CD14-positive monocyte (primary cell): ENCODE data around the gene CENPU. TPM values are rescaled to one million over a fixed set of nuclear protein-coding genes. Genes with fewer than 3 reads are reported as not detected.
A peak's percentile ranks its signal among the peaks of the same experiment; 100 is the strongest.

Experiments
- DNase-seq, 3 donors: peaks; one replicate each; pipeline ENCODE4 v3.0.0-alpha.2; 2011 to 2022
- H2AFZ ChIP-seq: 2 replicates; pipeline ENCODE4 v1.6.0; 2012; ENCODE audit warnings: mild to moderate bottlenecking, low read depth, low read length, inconsistent platforms; ENCODE audit not compliant: insufficient read depth, poor library complexity, severe bottlenecking
- H3K27ac ChIP-seq, 2 donors: 1 replicate in 1 of 2; 2 replicates in 1 of 2; pipeline ENCODE4 v1.5.1; 2012 to 2013; ENCODE audit warnings: low read length in 2 of 2, control low read depth in 1 of 2, inconsistent platforms in 1 of 2, low read depth in 1 of 2, mild to moderate bottlenecking in 1 of 2
- H3K27me3 ChIP-seq, 2 donors: one replicate each; pipeline versions ENCODE4 v1.6.0 to v1.6.1; 2011 to 2013; ENCODE audit warnings: low read length in 2 of 2; ENCODE audit not compliant: control insufficient read depth in 2 of 2, insufficient read depth in 2 of 2
- H3K36me3 ChIP-seq, 2 donors: replicated peaks in 1 of 2; 1 replicate in 1 of 2; 2 replicates in 1 of 2; pipeline versions ENCODE4 v1.5.1 to v1.6.1; 2012 to 2013; ENCODE audit warnings: low read length in 2 of 2, control low read depth in 1 of 2, inconsistent platforms in 1 of 2, mild to moderate bottlenecking in 1 of 2; ENCODE audit not compliant: insufficient read depth in 2 of 2, control insufficient read depth in 1 of 2
- H3K4me1 ChIP-seq, 2 donors: 1 replicate in 1 of 2; 2 replicates in 1 of 2; pipeline versions ENCODE4 v1.5.1 to v1.6.1; 2012 to 2013; ENCODE audit warnings: low read length in 2 of 2, control low read depth in 1 of 2, inconsistent platforms in 1 of 2, mild to moderate bottlenecking in 1 of 2, moderate library complexity in 1 of 2; ENCODE audit not compliant: insufficient read depth in 2 of 2, control insufficient read depth in 1 of 2
- H3K4me2 ChIP-seq: replicated peaks from 2 replicates; pipeline ENCODE3; 2012; ENCODE audit warnings: low read length, moderate library complexity, mild to moderate bottlenecking; ENCODE audit not compliant: poor library complexity, severe bottlenecking; ENCODE audit errors: extremely low read depth
- H3K4me3 ChIP-seq, 3 experiments: fragments of 200-600 bp in 1 of 3; sonication (generic) in 1 of 3; replicated peaks in 1 of 3; 1 replicate in 2 of 3; 2 replicates in 1 of 3; pipeline ENCODE4 v1.5.1; 2011 to 2013; ENCODE audit warnings: low read length in 3 of 3, mild to moderate bottlenecking in 3 of 3, control low read depth in 2 of 3, low read depth in 2 of 3, inconsistent platforms in 1 of 3, moderate library complexity in 1 of 3
- H3K79me2 ChIP-seq: 2 replicates; pipeline ENCODE4 v1.6.0; 2012; ENCODE audit warnings: mild to moderate bottlenecking, control low read depth, inconsistent platforms, low read length, moderate library complexity; ENCODE audit not compliant: insufficient read depth
- H3K9ac ChIP-seq: 2 replicates; pipeline ENCODE4 v1.6.0; 2017; ENCODE audit warnings: low read length, mild to moderate bottlenecking; ENCODE audit not compliant: insufficient read depth, poor library complexity, severe bottlenecking
- H3K9me3 ChIP-seq, 2 donors: replicated peaks in 1 of 2; 1 replicate in 1 of 2; 2 replicates in 1 of 2; pipeline versions ENCODE4 v1.5.1 to v1.6.1; 2012 to 2013; ENCODE audit warnings: low read length in 2 of 2, control low read depth in 1 of 2; ENCODE audit not compliant: control insufficient read depth in 1 of 2, insufficient read depth in 1 of 2
- H4K20me1 ChIP-seq: 2 replicates; pipeline ENCODE4 v1.6.0; 2012; ENCODE audit warnings: mild to moderate bottlenecking, low read length, control low read depth, moderate library complexity; ENCODE audit not compliant: insufficient read depth
- H3K27ac Mint-ChIP-seq, 7 donors: one replicate each; pipeline ENCODE4 v1.8.0; 2020; ENCODE audit warnings: mild to moderate bottlenecking in 7 of 7, mixed read lengths in 7 of 7, moderate library complexity in 6 of 7, inconsistent platforms in 2 of 7
- H3K27me3 Mint-ChIP-seq, 3 donors: one replicate each; pipeline ENCODE4 v1.8.0; 2021 to 2022; ENCODE audit warnings: low read depth in 3 of 3, mild to moderate bottlenecking in 3 of 3, mixed read lengths in 3 of 3, moderate library complexity in 3 of 3, inconsistent platforms in 1 of 3
- H3K36me3 Mint-ChIP-seq, 2 donors: one replicate each; pipeline ENCODE4 v1.8.0; 2020; ENCODE audit warnings: mixed read lengths in 2 of 2, inconsistent platforms in 1 of 2, mild to moderate bottlenecking in 1 of 2
- H3K4me1 Mint-ChIP-seq: one replicate; pipeline ENCODE4 v1.8.0; 2020; ENCODE audit warnings: mild to moderate bottlenecking, mixed read lengths
- H3K4me3 Mint-ChIP-seq, 2 donors: one replicate each; pipeline ENCODE4 v1.8.0; 2020; ENCODE audit warnings: mild to moderate bottlenecking in 2 of 2, mixed read lengths in 2 of 2, moderate library complexity in 1 of 2
- H3K9me3 Mint-ChIP-seq, 7 donors: one replicate each; pipeline ENCODE4 v1.8.0; 2020 to 2022; ENCODE audit warnings: mixed read lengths in 7 of 7, mild to moderate bottlenecking in 6 of 7, moderate library complexity in 6 of 7, inconsistent platforms in 2 of 7
- WGBS: methylation state at CpG from one replicate; pipeline ENCODE4 v1.1.5; 2013; ENCODE audit warnings: missing lambda C conversion rate; ENCODE audit not compliant: insufficient coverage; 5-methylcytosine and 5-hydroxymethylcytosine counted together
- intact Hi-C, 2 donors: fragments of 100-400 bp; cut with micrococcal nuclease; formaldehyde crosslinking; loops; one replicate each; pipeline versions ENCODE4 v1.15.0 to v1.15.1; 2023
- polyA plus RNA-seq, 3 donors: library from polyadenylated mRNA; depleted of rRNA in 1 of 3; unstranded in 2 of 3; stranded (reverse) in 1 of 3; fragments of 300-500 nt in 2 of 3; fragments of >200 nt in 1 of 3; fragmentation: Illumina TruSeq in 2 of 3; gene quantifications; 1 replicate in 2 of 3; 2 replicates in 1 of 3; pipeline ENCODE4 v1.2.3, GENCODE V29; 2012 to 2021
- TF ChIP-seq, protein P1 (sequence below): fragments of 200-600 bp; IDR thresholded peaks from one replicate; pipeline ENCODE4 v1.8.0; 2022; ENCODE audit warnings: antibody characterized with exemption, mild to moderate bottlenecking

Gene CENPU
- polyA plus RNA-seq, 3 donors: 1.2 to 1.6 (median 1.5) TPM

DNA sequence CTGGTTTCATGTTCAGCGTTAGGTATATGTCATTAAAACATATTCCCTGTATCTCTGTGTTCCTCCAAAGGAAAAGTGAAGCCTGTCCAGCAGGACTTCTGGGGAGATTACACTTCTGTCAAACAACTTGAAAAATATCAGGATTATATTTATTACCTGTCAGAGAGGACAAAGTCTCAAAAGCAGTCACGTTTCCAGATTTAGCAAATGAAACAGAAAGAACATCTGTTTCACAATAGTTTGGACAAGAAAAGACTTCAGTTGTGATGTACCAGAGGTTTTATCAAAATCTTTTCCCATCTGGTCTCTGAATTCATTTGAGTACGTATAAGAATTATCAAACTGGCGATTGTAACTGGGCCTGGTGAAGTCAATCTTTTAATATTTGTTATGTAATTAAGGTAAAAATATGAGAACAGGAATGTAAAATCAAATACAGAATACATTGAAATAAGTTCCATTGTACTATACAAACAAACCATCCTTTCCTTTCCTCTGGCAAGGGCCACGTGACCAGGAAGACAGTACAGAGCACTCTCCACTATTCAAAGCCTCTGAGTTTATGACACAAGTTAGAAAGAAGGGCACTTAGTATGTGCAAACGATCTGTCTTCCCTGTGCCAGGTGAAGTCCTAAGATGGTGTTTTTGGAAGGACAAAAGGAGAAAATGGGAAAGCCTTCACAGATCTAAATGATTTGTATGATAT, 87.8 kb downstream of the CENPU start:
- Histone ChIP-seq H3K27me3 (no peaks in the 10 kb centered on the region), H3K27ac (peak overlapping the region in 1 of 2 donors; percentile 17), H3K4me3 (no peak overlapping the region), H3K4me1 (peaks cover 21 to 29% of the 10 kb centered on the region in 2 donors), H4K20me1 (peaks cover 57% of the 10 kb centered on the region), H3K9ac (no peak overlapping the region), H3K9me3 (no peaks in the 10 kb centered on the region), H3K79me2 (peaks cover 94% of the 10 kb centered on the region), H2AFZ (no peak overlapping the region), H3K36me3 (peaks cover 12 to 35% of the 10 kb centered on the region in 2 donors), H3K4me2 (no peak overlapping the region)
- TF ChIP-seq, protein P1, sequence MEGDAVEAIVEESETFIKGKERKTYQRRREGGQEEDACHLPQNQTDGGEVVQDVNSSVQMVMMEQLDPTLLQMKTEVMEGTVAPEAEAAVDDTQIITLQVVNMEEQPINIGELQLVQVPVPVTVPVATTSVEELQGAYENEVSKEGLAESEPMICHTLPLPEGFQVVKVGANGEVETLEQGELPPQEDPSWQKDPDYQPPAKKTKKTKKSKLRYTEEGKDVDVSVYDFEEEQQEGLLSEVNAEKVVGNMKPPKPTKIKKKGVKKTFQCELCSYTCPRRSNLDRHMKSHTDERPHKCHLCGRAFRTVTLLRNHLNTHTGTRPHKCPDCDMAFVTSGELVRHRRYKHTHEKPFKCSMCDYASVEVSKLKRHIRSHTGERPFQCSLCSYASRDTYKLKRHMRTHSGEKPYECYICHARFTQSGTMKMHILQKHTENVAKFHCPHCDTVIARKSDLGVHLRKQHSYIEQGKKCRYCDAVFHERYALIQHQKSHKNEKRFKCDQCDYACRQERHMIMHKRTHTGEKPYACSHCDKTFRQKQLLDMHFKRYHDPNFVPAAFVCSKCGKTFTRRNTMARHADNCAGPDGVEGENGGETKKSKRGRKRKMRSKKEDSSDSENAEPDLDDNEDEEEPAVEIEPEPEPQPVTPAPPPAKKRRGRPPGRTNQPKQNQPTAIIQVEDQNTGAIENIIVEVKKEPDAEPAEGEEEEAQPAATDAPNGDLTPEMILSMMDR: no peak
- peaks cover 40% of the 10 kb centered on the region for H3K4me1 Mint-ChIP-seq
- intact Hi-C loops: loop anchor here (5.0 to 10.0 kb wide), 2 partner anchors 86 to 381 kb away; partner anchors contain the start of gene CENPU (in 2 of the 2)
- peaks cover 25 to 31% of the 10 kb centered on the region in 2 donors for H3K36me3 Mint-ChIP-seq
- no CpG with 5 or more reads among the region's 6 CpGs for WGBS
- no peaks in the 10 kb centered on the region for H3K9me3 Mint-ChIP-seq
- peak overlapping the region in 2 of 7 donors; percentile 22 to 57 for H3K27ac Mint-ChIP-seq
- no peak overlapping the region for H3K4me3 Mint-ChIP-seq
- no peak for DNase-seq
- peaks cover 0 to 1% (median 0%) of the 10 kb centered on the region in 3 donors for H3K27me3 Mint-ChIP-seq

GRCh38 chr4:184644553-184645307, 89.2 kb downstream of the CENPU start:
- Mint-ChIP-seq H3K4me3 (no peak overlapping the region), H3K27ac (peak overlapping the region in 1 of 7 donors; percentile 50), H3K9me3 (no peaks in the 10 kb centered on the region), H3K4me1 (peaks cover 34% of the 10 kb centered on the region), H3K27me3 (peaks cover 0 to 1% (median 0%) of the 10 kb centered on the region in 3 donors), H3K36me3 (peaks cover 32 to 40% of the 10 kb centered on the region in 2 donors)
- intact Hi-C loops: loop anchor here (5.0 to 10.0 kb wide), 2 partner anchors 88 to 380 kb away; partner anchors contain the start of gene CENPU (in 2 of the 2)
- no peaks in the 10 kb centered on the region for H3K27me3 ChIP-seq
- peaks cover 12 to 43% of the 10 kb centered on the region in 2 donors for H3K36me3 ChIP-seq
- no peak overlapping the region for H3K4me3 ChIP-seq
- no peak for DNase-seq
- H2AFZ ChIP-seq: no peak overlapping the region
- WGBS: 91% methylated on average over 5 of the region's 9 CpGs
- no peak overlapping the region for H3K4me2 ChIP-seq
- peaks cover 96% of the 10 kb centered on the region for H3K79me2 ChIP-seq
- peaks cover 70% of the 10 kb centered on the region for H4K20me1 ChIP-seq
- H3K4me1 ChIP-seq: peaks cover 13 to 16% of the 10 kb centered on the region in 2 donors
- no peak overlapping the region for H3K9ac ChIP-seq
- peak overlapping the region in 1 of 2 donors; percentile 13 for H3K27ac ChIP-seq
- H3K9me3 ChIP-seq: no peaks in the 10 kb centered on the region
- TF ChIP-seq, protein P1: no peak
